ENCODE results near the gene ZMIZ1.
A peak's percentile ranks its signal among the peaks of the same experiment; 100 is the strongest.

ZMIZ1 gene

DNA sequence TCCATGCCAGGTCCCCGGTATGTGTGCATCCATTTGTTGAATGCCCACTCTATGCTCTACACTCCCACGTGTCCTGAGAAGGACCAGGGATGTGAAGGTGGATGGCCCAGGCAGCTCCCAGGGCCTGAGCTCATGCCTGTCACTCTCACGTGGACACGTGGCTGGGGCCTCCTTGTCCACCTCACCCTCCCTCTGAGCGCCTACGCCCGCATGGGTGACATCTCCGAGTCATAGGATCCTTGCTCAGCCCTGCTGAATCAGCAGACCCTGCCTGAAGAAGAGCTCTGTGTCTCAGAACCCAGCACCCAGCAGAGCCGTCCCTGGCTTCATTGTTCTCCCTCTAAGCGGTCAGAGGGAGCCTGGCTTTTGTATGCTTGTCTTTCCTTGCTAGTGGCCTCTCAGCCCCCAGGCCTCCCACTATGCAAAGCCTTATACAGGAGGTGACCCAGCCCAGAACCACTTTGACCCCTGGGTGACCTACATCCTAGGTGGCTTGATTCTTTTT, 170.6 kb downstream of the ZMIZ1 start:
- DNase-seq: peak; percentile 26

DNA sequence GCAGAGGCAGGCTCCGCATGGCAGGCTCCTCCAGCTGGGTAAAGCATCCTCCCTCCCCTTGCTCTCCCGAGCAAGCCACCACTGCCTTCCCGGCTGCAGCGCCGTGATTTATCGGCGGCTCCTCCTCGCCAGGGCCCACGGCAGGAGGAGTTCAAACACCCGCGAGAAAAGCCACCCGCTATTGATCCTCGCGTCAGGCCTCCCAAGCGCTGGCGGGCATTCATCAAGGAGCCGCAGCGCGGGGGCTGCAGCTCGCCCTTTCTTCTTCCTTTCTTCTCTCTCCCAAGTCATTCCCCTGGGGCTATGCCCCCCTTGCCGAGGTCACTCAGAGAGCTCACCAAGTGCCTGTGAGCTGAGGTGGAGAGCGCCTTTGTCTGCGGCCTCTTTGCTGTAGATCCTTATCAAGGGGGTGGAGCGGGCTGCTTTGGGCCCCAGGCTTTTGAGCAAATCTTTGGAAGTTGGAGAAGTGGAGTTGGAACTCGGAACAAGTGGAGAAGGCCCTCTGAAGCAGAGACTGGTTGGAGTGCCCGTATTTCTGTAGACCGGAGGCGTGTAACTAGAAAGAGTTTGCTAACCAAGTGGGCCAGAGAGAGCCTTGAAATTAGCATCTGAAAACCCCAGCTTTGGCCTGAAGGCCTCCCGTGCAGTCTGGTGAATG, 171.3 kb downstream of the ZMIZ1 start:
- DNase-seq: peak; percentile 56

DNA sequence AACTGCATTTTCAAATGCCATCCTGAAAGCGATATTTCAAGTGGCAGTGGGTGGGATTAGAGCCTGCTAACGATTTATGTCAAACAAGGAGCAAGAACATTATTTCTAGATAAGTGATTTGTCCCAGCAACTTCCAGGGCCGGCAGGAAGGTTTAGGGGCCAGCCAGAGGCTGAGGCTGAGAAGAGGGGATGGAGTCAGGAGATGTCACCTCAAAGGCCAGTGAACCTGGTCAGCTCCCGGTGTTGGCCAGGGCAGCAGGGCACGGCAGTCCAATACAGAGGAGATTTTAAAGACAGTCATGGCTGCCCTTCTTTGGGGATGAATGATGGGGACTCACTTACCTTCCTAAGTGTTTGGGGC, 172.8 kb downstream of the ZMIZ1 start:
- DNase-seq: no peak

DNA sequence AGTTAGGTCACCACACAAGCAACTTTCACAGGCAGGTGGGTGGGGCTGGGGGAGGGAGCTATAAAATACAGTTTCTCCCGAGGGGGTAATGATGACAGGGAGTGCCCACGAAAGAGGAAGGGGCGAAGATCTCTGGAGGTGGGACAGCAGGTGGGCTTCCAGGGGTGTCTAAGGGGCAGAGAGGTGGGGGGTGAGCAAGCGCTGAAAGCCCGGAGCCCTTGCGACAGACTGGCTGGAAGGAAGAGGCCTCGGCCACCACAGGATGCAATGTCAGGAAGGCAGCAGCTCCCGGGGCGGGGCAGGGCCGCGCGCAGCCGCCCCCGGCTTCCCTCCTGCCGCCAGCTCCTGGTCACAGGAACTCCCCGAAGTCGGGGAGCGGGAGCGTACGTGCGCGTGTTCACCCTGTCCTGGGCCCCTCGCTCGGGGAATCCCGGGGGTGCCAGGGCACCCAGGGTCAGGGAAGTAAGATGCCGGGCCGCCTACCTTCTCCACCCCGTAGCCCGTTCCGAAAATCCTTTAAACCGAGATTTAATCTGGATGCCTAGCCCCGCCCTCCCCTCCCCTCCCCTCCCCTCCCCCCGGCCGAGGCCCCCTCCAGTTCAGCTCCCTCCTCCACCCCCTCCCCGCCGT, 173.3 kb downstream of the ZMIZ1 start:
- DNase-seq: peak; percentile 42

DNA sequence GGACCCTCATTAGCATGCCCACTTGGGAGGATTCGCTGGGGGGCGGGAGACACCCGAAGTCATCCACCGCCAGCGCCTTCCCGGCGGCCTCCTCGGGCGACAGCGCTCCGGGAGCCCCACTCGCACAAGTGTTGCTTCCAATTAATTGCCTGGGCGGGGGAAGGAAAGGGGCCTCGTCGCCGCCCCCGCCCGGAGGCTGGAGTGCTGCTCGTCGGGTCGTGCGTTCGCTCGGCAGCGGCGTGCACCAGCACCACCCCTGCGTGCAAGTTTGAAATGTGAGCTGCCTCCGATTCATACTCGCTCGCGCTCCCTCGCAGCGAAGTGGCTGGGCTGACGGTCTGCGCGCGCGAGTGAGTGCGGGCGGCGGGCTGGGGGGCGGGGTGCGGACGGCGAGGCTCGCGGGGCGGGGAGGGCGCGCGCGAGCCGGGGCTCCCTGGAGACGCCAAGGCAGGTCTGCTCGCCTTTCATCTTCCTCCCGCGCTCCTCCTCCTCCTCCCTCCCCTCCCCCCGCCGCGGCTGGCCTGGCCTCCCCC, 173.9 kb downstream of the ZMIZ1 start:
- DNase-seq: peak; percentile 49

DNA sequence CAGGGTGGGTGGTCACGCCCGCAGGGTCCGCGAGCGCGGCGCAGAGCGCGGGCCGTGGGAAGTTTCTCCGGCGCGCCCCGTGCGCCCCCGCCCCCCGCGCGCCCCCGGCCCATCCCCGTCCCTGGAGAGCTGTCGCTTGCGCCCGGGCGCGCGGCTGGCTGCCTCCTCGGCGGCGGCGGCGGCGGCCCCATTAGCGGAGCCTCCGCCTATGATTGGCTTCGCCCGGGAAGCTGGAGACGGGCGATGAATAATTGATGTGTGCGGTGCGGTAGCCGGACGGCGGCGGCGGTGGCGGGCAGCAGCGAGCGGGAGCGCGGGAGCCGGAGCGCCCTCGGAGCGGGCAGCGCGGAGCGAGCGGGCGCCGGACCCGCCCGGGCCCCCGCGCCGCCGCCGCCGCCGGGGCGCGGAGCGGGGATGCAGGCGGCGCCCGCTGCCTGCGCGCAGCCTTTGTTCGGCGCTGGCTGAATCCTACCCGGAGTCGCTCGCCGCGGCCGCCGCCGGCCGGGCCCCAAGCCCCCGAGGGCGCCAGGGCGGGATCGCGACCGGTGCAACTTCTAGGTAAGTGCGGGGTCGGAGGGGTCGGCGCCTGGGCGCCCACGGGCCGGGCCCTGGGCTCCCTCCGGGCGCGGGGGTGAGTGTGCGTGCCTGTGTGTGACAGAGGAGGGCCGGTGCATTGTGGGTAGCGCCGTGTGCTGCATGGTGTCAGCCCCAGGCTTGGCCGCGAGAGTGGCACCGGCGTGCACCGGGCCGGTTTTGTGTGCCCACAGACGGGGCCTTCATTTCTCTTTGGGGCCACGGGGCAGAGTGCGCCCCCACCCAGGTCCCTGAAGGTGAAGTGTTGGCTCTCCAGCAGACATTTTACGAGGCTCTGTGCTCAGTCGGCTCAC, 174.7 kb downstream of the ZMIZ1 start:
- DNase-seq: no peak

DNA sequence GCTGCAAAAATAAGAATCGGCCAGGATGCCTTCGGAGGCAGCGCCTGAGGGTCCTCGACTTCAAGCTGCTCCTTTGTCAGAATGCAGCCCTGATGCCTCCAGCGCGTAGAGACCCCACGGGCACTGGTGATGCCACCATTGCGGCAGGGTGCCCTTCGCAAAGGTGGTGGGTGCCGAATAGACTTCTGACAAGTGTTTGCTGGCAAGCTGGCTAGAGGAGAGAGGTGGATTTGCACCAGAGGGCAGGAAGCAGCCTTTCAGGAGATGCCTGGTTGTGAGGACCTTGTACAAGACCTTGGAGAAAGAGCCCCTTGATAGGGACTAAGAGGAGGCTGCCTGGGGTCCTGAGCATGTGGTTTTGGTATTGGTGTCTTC, 175.3 kb downstream of the ZMIZ1 start:
- no peak for DNase-seq

DNA sequence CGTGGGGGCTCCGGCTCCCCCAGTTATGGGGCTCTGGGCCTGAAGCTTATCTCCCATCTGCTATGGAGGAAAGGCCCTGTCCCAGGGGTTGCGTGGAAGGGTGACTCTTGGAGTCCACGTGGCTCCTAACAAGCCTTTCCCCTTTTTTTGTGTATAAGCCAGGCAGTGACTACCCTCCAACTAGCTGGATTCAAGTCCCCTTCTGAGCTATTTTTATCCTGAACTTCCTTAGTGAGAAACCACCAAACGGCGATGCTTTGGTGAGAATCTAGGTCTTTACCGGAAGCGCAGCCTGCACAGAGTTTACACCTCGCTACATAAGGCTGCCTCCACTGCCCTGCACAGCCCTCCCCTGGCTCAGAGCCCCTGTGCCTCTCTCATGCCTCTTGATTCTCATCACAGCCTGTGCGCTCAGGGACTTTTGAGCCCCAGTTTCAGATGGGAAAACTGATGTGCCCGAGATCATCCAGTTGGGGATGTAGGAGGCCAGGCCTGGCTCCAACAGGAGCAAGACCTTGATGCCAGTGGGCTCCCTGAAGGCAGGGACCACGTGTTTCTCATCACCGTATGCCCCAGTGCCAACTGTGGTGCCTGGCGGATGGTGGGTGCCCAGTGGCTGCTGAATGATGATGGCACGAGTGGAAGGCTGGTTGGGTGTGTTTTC, 176.2 kb downstream of the ZMIZ1 start:
- DNase-seq: no peak

DNA sequence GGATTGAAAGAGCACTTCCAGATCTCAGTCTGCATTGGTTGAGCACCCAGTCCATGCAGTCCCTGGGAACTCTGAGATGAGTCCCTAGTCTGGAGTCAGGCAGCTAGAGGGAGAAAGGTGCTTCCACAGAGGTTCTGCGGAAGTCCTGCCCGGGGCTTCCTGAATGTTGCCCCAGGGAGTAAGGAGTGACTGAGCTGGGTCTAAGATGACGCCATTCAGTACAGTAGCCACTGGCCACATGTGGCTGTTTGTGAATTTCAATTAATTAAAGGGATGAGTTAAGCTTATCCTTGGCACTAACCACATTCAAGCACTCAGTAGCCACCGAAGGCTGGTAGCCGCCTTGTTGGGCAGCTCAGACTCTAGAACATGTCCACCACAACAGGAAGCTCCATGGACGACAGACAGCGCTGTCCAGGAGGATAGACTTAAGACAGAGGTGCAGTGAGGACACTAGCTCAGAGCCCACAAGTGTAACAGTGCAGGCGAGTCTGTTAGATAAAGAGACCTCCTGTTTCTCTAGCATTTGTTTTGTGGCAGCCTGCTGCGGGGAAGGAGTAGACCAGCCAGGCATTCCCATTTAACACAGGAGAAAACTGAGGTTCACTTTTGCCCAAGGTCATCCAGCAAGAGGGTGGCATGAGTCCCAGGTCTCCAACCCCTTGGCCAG, 176.9 kb downstream of the ZMIZ1 start:
- no peak for DNase-seq

DNA sequence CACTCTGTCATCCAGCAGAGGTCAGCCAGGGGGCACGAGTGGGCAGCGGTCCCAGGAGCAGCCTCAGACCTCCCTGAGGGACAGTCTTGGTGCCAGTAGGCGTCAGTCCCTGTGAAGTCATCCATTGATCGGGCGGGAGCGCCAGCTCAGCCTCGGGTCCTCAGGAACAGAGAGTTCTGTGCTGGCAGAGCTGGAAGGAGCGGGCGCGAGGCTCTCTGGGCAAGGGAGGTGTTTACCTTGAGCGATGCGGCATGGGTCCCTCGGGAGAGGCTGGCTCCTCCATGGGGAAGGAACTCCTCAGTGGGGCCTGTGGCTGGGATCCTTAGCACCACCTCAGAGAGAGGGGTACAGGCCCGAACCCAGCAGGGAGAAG, 177.4 kb downstream of the ZMIZ1 start:
- peak; percentile 45 for DNase-seq

DNA sequence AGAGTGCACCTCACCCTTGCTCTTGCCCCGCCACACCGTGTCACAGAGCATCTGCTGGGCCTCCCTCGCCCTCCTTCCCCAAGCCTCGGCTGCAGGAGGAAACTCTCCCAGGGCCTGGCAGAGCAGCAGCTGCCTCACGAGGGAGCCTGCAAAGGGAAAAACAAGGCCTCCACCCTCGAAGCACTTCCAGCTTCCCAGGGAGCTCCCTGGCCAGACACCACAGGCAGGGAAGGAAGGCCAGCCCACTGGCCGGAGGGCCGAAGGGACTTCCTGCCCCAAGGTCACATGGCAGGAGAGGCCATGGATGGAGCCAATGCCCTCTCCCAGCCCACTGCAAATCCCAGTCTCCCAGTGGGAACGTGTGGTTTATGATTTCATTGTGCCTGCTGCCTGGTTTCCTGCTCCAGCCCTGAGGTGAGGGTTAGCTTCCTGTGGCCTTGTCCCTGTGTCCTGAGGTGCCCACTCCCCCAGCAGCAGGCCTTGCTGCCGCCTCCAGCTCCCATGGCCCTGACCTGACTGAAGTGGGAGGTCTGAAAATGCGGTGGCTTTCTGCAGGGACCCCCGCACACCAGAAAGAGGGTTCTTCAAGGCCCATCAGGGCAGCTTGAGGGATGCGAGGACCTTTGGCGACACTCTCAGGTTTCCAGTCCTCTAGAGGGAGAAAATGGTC, 178.0 kb downstream of the ZMIZ1 start:
- DNase-seq: no peak

DNA sequence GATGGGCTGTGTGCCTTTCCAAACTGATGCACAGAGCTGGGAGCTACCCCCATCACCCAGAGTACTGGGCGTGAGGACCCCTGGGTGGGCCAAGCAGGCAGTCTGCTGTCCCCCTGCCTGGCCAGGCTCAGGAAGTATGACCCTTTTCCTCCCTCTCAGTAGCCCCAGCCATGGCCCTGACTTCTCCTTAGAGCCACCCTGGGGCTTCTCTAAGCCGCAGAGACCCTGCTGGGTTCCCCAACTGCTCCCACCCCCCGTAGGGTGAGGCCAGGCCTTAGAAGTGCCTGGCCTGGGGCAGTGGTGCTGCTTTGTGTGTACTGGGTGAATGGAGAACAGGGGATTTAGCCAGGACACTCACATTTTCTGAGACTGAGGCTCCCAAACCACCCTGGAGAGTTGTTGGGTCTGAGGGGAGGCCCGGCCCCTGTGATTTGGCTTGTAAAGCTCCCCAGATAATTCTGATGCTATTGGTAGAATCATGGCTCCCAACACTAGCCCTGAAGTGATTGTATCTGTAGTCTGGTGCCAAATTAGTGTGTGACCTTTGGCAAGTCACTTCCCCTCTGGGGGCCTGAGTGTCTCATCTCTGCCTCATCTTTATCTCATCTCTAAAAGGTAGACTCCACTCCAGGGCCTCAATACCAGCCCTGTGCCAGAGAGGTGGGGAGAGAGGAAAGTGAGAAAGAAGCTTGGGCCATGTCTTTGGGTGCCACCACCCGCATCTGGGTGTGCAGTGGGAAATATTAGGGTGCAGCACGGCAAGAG, 178.8 kb downstream of the ZMIZ1 start:
- DNase-seq: no peak

DNA sequence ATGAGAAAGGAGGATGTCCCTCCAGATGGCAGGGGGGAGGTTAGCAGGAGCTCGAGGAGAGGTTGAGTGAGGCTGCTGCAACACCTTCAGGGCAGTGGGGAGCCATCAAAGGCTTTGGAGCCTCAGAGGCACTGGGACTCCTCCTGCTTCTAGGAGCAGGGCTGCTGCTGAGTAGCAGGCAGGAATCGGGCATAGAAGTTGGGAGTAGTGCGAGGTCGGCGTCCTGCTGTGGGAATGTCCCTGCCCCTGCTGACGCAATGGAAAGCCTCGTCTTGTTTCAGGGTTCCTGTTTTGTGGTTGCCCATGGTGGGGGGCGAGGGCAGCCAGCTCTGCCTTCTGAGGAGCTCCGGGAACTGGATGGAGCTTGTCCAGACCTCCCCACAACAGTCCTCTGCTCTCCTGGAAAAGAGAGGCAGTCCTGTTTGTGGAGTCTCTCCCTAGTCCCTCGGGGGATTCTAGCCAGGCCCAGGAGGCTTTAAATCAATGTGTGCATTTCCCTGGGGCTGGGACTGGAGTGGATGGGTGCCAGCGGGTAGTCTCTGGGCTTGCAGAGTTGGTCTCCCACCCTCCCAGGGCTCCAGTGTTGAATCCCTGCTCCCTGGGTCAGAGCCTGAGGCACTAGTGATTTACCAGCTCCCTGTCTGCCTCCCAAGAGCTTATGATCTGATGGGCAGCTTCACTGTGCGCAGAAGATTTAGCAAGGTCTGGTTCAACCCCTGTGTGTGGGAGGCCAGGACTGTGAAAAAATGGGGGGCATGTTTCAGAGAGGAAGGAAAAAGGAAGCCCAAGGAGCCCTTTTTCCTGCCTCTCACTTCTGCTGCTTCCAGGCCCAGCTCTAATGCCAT, 179.8 kb downstream of the ZMIZ1 start:
- DNase-seq: no peak

DNA sequence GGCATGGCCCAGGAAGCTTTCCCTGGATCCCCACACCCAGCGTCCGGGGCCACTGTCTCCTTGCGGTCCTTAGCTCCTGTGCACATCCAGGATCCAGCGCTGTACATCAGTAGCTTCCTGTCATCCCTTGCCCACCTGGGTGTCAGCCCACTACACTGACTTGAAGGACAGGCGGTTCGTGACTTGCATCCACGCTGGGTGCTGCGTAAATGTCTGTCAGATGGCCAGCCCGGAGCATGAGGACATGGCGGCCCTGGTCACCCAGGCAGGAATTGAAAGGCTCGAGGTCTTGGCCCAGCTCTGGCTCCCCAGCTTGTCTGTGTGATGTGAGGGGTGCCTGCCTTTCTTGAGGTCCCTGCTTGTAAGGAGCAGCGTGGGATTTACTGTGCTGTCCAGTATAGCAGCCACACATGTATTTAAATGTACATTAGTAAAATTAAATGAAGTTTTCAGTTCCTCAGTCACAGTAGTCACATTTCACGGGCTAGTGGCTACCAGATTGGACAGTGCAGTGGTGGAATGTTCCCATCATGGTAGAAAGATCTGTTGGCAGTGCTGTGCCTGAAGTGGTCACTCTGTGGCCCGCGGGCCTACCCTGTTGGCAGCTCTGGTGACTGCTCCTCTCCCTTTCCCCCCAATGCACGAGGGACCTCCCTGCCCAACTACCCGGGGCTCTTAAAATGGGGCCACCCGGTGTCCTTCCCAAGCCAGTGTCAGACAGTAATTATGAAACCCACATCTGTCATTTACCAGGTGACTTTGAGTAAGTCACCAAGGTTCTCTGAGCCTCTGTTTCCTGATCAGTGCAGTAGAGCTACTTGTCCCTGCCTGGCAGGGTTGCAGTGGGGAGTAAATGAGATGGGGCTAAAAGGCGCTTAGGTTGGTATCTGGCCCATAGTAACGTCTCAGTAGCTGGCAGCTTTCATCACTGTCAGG, 180.7 kb downstream of the ZMIZ1 start:
- no peak for DNase-seq

DNA sequence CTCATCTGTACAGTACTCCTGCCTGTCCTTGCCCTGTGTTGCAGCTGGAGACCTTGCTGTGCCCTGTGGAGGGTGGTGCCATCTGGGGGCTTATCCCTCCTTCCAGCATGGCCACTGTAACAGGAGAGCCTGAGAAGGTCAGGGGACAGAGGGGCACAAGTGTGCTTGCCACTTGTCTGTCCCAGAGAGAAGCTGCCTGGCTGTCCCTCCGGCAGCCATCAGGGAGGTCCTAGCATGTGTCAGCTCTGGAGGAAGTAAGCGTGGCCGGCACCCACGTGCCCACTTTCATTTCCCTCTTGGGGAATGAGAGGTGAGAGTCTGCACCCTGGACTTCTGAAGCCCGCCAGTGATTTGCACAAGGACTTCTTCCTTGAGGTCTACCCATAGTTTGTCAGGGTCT, 181.5 kb downstream of the ZMIZ1 start:
- no peak for DNase-seq

DNA sequence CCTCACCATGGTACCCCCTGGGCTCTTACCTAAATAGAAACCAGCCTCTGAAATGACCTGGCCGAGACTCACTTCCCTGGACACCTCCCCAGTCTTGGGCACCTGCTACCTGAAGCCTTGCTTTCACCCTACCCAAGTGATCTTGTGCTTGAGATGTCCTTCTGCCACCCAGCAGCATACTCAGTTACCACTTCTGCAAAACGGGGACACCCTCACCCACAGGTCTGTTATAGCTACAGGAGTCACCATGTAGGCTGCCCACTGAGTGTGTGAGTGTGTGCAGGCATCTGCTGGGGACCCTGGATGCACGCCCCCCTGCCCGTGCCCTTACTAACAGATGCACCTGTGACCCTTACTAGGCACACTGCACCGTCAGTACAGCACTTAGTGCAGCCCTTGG, 183.7 kb downstream of the ZMIZ1 start:
- no peak for DNase-seq

DNA sequence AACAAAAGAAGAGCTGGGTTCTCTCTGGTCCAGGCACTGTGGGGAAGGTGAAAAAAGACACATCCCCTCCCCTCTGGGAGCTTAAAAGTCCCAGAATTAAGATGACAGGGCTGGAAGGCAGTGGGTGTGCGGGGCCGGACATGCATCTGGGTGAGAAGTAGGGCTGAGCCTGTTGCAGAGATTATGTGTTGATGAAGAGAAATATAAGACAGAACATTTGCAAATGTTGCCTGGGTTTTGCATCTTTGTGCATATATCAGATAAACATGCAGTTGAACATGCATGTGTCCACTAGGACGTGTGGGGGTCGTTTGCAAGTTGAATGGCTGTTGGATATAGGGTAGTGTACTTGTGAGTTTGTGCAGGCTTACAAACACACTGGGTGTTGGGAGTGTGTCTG, 184.2 kb downstream of the ZMIZ1 start:
- no peak for DNase-seq

DNA sequence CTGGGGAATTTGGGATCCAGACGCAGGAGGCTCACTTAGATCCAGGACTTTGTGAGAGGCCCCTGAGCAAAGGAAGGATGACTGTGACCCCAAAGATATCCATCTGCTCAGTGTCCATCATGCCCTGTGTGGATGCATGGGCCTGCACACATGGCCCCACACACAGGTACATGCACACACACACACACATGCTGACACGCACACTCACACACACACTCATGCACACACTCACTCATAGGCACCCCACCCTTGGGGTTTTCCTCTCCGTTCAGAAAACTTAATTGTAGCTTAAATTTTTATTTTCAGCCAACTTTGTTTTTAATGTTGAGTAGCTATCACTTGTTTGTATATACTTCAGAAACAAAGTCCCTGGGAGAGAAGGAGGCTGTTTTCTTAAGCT, 184.9 kb downstream of the ZMIZ1 start:
- no peak for DNase-seq

All from T1000 (cell line).